NCI-H1092 (cell line): ENCODE results near the gene PTPRC.

Experiments
- DNase-seq: peaks from one replicate; lab custom pipeline; 2025; lab: John Stamatoyannopoulos, UW

The PTPRC gene

DNA sequence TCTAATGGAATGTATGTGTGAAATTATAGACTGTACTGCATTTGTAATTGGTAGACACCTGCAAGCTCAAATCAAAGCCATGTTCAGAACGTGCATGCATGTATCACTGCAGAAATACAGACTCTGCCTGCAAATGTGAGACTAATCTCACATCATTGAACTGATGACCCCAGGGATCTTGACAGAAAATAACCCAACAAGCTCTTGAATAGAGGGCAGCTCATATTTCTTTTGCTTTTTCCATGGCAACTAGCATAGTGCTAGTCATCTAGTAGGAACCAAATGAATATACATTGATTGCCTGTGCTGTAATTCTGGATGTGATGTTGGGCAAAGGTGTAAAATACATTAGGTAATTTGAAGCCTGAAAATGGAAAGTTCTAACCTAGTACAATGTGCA lies 62.4 kb downstream of the PTPRC start:
- no peak for DNase-seq

DNA sequence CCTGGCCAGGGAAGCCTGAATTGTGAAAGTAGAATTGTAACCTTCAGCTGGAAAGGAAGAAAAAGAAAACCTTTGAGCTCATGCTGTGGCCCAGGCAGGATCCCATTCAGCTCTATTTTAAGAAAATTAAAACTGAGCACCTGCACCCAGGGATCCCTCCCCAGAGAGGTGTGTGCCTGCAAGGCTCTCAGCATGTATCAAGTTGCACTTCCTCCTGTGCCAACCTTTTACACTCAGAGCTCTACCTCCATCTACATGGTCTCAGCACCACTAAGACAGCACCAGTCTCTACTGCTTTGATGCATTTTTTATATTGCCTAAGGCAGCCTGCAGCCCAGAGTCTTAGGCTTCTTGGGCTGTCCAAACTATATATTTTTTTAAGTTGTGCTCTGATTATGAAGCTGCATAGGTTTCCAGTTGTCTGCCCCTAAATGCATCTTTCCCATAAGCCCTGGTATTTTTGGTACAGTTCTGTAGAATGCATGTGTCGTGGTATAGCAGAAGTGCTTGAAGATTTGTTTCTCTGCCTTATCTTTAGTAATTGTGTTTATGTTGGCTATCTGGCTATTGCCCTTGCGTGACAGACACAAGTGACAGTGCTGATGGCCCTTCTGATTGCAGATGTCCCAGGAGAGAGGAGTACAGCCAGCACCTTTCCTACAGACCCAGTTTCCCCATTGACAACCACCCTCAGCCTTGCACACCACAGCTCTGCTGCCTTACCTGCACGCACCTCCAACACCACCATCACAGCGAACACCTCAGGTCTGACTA lies 63.1 kb downstream of the PTPRC start:
- no peak for DNase-seq

- no peak for DNase-seq
Observed at GRCh38 chr1:198708761-198709525, 70.1 kb downstream of the PTPRC start.

- DNase-seq, result no peak
Observed at GRCh38 chr1:198711837-198712236, 73.0 kb downstream of the PTPRC start.

- DNase-seq, result no peak
Observed at GRCh38 chr1:198713081-198713480, 74.2 kb downstream of the PTPRC start.

GRCh38 chr1:198714271-198714670 lies 75.4 kb downstream of the PTPRC start:
- DNase-seq, result no peak

DNA sequence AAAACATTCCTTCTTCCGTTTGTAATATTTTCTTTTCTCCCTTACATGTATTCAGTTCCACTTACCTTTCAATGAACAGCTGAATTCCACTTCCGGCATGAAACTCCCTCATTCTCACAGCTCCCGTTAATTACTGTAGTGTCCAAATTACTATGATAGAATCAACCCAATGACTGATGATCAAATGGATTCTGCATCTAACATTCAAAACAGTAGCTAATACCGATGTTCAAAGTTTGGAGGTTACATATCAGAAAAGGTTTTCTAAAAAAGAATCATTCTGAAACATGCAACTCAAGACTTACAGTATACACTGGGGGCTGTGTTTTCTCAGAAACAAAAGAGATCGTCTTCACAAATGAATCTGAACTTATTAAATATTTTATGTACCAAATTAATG lies 77.2 kb downstream of the PTPRC start:
- no peak for DNase-seq

DNA sequence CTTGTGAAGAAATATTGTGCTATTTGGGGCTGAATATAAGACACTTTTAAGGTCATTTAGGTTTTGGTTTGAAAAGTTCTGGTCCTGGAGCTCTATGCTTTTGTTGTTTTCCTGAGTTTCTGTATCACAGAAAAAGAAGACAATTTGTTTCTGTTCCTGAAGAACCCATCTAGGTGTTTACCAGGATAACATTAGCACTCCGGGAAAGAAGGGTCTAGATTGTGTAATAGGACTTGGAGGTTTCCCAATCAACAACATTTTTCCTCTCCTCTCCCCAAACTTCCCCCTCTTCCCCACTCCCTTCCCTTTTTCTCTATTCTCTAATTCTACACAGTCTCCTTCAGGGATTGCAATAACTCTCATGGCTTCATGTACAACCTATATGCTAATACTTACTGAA lies 78.7 kb downstream of the PTPRC start:
- no peak for DNase-seq

DNA sequence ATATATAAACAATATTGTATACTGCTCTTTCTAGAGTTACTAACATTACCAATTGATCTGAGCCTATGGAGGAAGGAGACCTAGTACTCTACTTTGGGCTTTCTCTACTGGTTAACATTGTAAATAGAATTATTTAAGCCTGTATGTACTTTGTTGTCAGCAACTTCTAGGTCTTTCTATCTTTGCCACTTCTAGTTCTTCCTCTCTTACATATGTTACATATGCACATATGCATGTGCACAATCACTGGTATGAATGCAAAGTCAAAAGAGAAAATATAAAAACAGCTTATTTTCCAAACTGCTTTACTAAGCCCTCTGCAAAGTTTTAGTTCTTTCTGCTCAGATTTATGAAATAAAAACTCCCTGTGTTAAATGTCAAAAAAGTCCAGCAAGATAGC lies 84.3 kb downstream of the PTPRC start:
- no peak for DNase-seq

- DNase-seq, result no peak
Observed at GRCh38 chr1:198725090-198725489, 86.2 kb downstream of the PTPRC start.

GRCh38 chr1:198726455-198726854 lies 87.6 kb downstream of the PTPRC start:
- no peak for DNase-seq

- DNase-seq, result no peak
Observed at GRCh38 chr1:198729195-198729863, 90.5 kb downstream of the PTPRC start.

- DNase-seq, result no peak
Observed at GRCh38 chr1:198730952-198731351, 92.1 kb downstream of the PTPRC start.

DNA sequence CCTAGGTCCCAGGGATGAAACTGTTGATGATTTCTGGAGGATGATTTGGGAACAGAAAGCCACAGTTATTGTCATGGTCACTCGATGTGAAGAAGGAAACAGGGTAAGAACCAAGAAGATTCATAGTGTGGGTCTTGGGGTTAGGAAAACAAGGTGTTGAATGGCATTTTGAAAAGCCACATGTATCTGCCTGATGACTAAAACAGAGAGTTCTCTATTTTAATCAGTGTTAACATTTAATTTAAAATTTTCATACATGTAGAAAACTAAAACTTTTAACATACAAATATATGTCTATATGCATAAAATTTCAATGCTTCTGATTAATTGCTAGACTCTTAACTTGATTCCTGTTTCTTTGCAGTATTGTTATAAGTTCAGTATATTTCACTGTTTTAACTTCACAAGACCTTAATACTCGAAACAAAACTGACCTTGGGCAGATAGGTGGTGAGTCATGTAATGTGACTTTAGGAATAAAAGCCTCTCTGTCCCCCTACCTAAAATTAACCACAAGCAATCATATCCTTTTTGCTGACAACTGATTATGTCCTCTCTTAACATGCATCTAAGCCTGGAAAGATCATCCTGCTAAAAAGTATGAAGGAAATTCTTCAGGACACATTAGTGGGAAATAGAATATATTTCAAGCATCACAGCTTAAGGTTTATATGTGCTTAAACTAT lies 95.6 kb downstream of the PTPRC start:
- DNase-seq, result no peak

- DNase-seq, result no peak
Observed at GRCh38 chr1:198741744-198742143, 102.9 kb downstream of the PTPRC start.

DNA sequence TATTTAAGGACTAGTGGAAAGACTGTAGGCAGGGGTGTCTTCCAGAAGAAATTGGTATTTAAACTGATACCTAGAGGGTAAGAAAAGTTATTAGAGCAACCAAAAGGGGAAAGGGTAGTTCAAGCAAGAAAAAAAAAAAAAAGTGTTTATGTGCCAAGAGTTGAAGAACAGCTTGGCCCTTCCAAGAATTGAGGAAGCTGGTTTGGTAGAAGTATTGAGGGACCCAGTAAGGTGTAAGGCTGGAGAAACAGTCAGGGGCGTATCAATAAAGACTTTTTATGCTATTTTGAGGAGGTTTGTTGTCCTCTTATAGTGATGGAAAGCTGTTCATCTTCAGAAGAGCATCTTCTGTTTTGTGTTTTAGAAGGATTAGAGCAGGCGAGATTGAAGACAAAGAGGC lies 108.3 kb downstream of the PTPRC start:
- DNase-seq, result no peak

- DNase-seq, result no peak
Observed at GRCh38 chr1:198749279-198749678, 110.4 kb downstream of the PTPRC start.

GRCh38 chr1:198750081-198750480 lies 111.2 kb downstream of the PTPRC start:
- no peak for DNase-seq

- no peak for DNase-seq
Observed at GRCh38 chr1:198751741-198752140, 112.9 kb downstream of the PTPRC start.

GRCh38 chr1:198754670-198755069 lies 115.8 kb downstream of the PTPRC start:
- DNase-seq, result no peak

- no peak for DNase-seq
Observed at GRCh38 chr1:198755715-198756114, 116.9 kb downstream of the PTPRC start.

- no peak for DNase-seq
Observed at GRCh38 chr1:198756470-198756869, 117.6 kb downstream of the PTPRC start.
